Renal cortex interstitium (tissue), 11 donors: ENCODE results near the gene DNALI1. TPM values are rescaled to one million over a fixed set of nuclear protein-coding genes. Genes with fewer than 3 reads are reported as not detected.
"Not testable (repeated sequence)": the region's sequence is repeated elsewhere in the genome, so short reads cannot be mapped to it uniquely, and the experiment has no call there.

Source experiments
- DNase-seq, 11 donors: peaks; one replicate each; pipeline ENCODE4 v3.0.0-alpha.2; 2013; ENCODE audit warnings: low read depth in 9 of 11, low spot score in 4 of 11; ENCODE audit errors: extremely low read depth in 1 of 11
- polyA plus RNA-seq, 3 donors: library from polyadenylated mRNA; unstranded; fragments of 120-200 nt; gene quantifications; one replicate each; pipeline ENCODE4 v1.2.1, GENCODE V29; 2013; ENCODE audit not compliant: insufficient read length in 3 of 3

Gene DNALI1
- polyA plus RNA-seq, 3 donors, result 64.5 to 88.0 (median 70.2) TPM

DNA sequence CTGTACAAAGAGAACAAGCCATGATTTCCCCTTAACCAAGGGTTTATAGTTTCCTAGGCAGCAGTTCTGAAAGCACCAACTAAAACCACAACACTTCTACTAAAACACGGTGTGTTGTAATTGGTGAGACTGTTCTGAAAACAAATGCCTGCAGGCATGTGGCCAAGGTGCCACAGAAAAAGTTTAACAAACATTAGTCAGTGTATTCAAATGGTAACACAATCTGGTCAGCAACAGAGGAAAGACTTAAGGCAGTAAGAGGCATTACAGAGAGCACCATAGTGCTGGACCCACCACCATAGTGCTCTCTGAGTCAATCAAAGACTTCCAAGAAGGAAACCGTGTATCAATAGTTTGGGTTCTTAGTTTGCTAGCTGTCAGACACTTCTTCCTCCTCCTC, 19.4 kb upstream of the DNALI1 start:
- DNase-seq, result no peak

DNA sequence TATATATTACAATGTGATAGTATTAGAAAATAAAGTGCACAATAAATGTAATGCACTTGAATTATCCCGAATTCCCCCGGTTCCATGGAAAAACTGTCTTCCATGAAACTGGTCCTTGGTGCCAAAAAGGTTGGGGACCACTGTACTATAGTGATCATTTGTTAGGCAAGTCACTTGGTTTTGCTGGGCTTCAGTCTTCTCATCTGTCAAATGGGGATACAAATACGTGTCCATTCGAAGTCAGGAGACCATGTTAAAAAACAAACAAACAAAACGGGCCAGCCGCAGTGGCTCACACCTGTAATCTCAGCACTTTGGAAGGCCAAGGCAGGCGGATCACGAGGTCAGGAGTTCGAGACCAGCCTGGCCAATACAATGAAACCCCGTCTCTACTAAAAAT, 17.6 kb upstream of the DNALI1 start:
- DNase-seq, result not testable (repeated sequence)

- no peak for DNase-seq
These were observed 16.5 kb upstream of the DNALI1 start for GRCh38 chr1:37540036-37540785.

- DNase-seq, result no peak
These were observed 12.2 kb upstream of the DNALI1 start for GRCh38 chr1:37544530-37544929.

- no peak for DNase-seq
These were observed 11.7 kb upstream of the DNALI1 start for GRCh38 chr1:37545019-37545418.

- DNase-seq, result no peak
These were observed 7.4 kb upstream of the DNALI1 start for GRCh38 chr1:37549341-37549740.

- DNase-seq, result no peak
These were observed 3.2 kb upstream of the DNALI1 start for GRCh38 chr1:37553598-37553926.

- peak; percentile 82 to 95 (median 89) for DNase-seq
These were observed 2.6 kb upstream of the DNALI1 start, which contains the start of gene SNIP1 for GRCh38 chr1:37553927-37554808. SNIP1 (minus strand) TSS chr1:37554293; CDS start chr1:37554229, 64 bp downstream.

- DNase-seq, result no peak
These were observed 662 bp downstream of the DNALI1 start for GRCh38 chr1:37557402-37557801.

DNA sequence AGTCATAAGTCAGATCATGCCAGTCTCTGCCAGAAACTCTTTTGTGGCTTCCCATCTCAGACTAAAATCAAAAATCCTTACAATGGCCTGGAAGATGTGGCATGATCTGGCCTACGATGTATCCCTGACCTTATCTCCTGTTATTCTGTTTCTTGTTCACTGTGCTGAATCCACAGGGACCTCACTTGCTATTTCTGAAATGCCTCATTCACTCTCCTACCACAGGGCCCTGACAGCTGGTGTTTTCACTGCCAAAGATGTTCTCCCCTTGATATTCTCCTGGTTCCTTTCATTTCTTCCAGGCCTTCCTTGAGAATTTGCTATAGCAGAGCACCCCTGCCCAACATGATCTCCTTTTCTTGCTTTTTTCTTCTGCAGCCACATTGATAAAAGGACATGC, 1.7 kb downstream of the DNALI1 start:
- DNase-seq, result no peak

- DNase-seq, result no peak
These were observed 2.3 kb downstream of the DNALI1 start for GRCh38 chr1:37559080-37559479.

GRCh38 chr1:37559957-37560379, 3.2 kb downstream of the DNALI1 start:
- not testable (repeated sequence) for DNase-seq

DNA sequence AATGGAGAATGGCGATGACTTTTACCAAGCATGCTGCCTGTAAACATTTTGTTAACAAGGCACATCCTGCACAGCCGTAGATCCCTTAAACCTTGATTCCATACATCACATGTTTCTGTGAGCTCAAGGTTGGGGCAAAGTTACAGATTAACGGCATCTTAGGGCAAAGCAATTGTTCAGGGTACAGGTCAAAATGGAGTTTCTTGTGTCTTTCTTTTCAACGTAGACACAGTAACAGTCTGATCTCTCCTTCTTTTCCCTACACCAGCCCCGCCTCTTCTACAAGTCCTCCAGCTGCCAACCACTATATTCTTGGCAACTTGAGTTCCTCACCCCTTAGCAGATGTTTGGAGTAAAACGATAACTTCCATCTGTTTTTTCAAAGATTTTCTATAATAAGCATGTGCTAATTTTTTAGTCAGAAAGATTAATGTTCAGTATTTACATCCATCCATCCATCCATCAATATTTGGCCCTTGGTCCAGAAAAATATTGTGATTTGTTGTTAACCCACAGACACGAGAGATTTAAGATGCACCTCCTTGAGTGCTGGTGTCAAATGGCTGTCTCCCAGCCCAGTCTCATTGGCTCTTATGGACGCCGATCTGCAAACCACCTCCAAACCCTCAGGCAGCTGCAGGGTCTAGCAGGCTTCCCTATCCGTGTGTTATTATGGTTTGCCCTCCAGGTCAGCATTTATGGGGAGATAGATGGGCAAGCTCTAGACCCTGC, 3.8 kb downstream of the DNALI1 start:
- no peak for DNase-seq

DNA sequence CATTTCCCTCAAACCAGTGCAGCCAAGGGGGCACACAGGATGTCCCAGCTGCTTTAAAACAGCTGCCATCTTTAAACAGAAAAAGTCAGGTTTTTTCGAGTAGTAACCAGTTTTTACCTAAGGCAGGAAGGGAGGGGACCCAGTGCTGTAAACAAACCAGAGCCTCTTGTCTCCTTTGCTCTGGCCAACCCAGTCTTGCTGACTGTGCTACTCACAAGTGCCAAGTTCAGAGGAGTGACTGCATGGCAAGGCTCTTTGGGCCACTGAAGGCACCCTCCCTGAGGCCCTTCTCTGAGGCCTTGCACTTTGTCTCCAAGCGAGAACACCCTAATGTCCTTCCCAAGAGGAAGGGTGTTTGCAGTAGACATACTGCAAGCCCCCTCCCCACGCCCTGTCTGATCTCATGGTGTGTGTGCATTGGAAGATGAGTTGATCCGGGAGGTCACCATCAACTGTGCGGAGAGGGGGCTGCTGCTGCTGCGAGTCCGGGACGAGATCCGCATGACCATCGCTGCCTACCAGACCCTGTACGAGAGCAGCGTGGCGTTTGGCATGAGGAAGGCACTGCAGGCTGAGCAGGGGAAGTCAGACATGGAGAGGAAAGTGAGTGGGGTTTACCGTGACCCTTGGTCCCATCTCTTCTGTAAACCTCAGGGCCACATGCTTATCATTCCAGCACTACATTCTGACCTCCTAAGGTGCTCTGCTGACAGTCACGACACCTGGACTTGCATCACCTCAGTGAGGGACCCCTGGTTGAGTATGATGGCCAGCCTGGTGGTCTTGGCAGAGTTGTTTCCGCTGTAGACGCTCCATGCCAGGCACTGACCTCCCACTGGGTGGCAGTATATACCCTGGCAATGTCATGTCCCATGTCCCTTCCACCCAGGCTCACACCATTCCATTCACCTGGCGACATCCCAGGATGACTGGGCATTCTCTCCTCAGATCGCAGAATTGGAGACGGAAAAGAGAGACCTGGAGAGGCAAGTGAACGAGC, 4.7 kb downstream of the DNALI1 start:
- peak in 1 of 11 donors; percentile 5 for DNase-seq

DNA sequence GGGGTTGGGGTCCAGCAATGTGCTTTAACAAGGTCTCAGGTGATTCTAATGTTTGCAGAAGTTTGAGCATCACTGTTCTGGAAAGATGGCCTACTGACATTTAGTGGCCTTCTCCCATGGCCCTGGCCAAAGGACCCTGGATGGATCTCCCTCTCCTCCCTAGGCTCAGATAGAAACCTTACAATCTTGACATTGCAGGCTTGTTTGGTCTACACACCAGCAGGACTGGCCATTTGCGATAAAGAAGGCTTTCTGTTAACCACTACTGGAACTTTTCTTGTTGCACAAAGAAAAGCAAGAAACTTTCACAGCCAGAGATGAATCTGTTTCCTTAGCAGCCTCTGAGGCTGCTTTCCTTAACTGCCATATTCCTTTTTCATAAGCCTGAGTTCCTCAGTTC, 6.2 kb downstream of the DNALI1 start:
- DNase-seq, result no peak

- DNase-seq, result no peak
These were observed 8.2 kb downstream of the DNALI1 start for GRCh38 chr1:37564892-37565291.

DNA sequence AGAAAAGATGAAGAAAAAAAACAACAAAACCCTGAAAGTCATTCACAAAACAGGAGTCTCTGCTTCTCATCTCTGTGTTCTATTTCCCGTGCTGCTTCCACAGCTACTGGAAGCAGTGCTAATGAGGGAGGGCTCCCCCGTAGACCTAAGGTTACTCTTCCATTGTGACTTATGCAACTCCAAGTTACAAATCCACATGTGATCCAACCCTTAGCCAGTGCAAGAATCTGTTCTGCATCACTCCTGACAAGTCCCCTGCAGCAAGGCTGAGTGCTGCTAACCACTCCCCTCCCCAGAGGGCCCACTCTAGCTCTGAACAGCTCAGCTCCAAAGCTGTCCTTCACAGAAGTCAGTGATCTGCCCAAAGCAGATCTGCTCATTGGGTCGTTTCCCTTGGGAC, 10.3 kb downstream of the DNALI1 start:
- DNase-seq, result no peak

DNA sequence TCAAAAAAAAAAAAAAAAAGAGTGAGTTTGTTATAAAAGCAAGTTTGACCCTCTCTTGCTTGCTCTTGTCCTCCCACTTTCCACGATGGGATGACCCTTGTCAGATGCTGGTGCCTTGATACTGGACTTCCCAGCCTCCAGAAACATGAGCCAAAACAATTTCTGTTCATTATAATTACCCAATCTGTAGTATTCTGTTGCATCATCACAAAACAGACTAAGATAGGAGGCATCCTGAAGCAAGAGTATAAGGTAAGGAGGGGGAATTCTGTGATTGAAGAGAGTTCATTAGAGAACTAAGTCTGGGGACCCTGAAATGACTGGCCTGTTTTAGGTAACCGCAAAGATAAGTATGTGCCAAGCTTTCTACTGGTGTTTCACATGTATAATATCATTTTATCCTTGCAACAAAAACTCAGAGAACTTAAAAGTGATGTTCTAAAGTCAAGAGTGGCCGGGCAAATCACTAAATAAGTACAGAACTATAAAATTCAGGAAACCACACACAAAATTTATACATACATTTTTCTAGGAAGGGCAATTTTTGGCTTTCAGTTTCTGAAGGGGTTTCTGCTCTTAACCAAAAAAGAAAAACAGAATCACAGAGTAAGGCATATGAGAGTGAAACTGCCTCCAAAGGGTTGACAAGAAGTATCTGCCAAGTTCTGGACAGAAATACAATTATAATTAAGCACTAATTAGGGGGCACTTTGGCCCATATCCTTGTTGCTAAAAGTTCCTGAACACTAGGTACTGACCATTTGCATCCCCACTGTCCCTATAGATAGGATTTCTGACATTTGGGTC, 14.0 kb downstream of the DNALI1 start:
- no peak for DNase-seq
